ENCODE measurements around the gene TRIM24. TPM values are rescaled to one million over a fixed set of nuclear protein-coding genes. Genes with fewer than 3 reads are reported as not detected.

Gene TRIM24
- total and polyA plus RNA-seq, 3 donors from 2014 or later = 38.7 to 63.2 (median 55.9) TPM

DNA sequence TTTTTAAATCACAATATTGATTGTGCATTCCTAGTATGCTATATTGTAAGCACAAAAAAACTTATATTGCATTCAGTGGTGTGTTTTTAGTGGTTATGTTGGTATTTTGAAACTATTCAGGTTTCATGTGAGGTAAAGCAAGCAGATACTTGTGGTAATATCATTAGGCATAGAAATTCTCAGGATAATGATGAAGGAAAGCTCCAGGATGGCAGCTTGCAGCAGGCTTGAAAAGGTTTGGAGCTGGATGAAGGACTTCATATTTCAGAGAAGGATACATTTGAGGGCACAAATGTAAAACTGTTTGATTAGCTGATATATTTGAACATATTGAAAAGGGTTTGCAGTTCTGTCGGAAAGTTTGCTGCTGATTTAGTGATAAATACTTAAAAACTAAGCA, 17.5 kb downstream of the TRIM24 start:
- Histone ChIP-seq H3K27me3 (no peaks in the 10 kb centered on the region), H3K9me3 (no peaks in the 10 kb centered on the region), H3K27ac (no peak overlapping the region), H3K36me3 (ENCODE audit: low read depth, missing control alignments) (no peaks in the 10 kb centered on the region), H3K4me1 (peaks cover 21% of the 10 kb centered on the region), H3K4me3 (no peak overlapping the region)
- no peak for DNase-seq
- TF ChIP-seq POLR2A (IDR thresholded peaks at IDR 0.05) = no peak
- TF ChIP-seq, protein P1, sequence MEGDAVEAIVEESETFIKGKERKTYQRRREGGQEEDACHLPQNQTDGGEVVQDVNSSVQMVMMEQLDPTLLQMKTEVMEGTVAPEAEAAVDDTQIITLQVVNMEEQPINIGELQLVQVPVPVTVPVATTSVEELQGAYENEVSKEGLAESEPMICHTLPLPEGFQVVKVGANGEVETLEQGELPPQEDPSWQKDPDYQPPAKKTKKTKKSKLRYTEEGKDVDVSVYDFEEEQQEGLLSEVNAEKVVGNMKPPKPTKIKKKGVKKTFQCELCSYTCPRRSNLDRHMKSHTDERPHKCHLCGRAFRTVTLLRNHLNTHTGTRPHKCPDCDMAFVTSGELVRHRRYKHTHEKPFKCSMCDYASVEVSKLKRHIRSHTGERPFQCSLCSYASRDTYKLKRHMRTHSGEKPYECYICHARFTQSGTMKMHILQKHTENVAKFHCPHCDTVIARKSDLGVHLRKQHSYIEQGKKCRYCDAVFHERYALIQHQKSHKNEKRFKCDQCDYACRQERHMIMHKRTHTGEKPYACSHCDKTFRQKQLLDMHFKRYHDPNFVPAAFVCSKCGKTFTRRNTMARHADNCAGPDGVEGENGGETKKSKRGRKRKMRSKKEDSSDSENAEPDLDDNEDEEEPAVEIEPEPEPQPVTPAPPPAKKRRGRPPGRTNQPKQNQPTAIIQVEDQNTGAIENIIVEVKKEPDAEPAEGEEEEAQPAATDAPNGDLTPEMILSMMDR (IDR thresholded peaks at IDR 0.05) = no peak
- intact Hi-C loops (cut with DNase I; ENCODE audit: low total_unique reads) = no loop called here
- 67 to 73% methylated on average over 1 of the region's 1 CpG for WGBS, 2 donors

DNA sequence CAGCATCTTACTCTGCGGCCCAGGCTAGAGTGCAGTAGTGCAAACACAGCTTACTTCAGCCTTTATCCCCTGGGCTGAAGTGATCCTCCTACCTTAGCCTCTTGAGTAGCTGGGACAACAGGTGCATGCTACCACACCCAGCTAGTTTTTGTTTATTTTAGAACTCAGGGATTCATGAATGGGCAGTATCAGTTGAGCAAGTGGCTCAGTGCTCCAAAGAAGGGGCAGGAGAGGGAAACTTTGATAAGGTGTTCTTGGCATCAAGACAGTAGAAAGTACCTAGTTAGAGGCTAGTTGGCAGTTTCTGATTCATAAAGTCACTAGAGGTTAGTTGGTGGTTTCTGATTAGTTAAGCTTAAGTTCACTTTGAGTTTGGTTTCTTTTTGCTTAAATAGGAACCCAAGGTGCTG, 18.4 kb downstream of the TRIM24 start:
- WGBS, 2 donors = 82 to 84% methylated on average over 1 of the region's 1 CpG
- H3K4me3 ChIP-seq = no peak overlapping the region
- H3K4me1 ChIP-seq = peaks cover 16% of the 10 kb centered on the region
- H3K27me3 ChIP-seq = no peaks in the 10 kb centered on the region
- TF ChIP-seq, protein P1 (IDR thresholded peaks at IDR 0.05) = no peak
- no peak for TF ChIP-seq POLR2A (IDR thresholded peaks at IDR 0.05)
- no peaks in the 10 kb centered on the region for H3K36me3 ChIP-seq (ENCODE audit: low read depth, missing control alignments)
- H3K9me3 ChIP-seq = no peaks in the 10 kb centered on the region
- no peak overlapping the region for H3K27ac ChIP-seq
- DNase-seq = no peak
- intact Hi-C loops (cut with DNase I; ENCODE audit: low total_unique reads) = no loop called here

DNA sequence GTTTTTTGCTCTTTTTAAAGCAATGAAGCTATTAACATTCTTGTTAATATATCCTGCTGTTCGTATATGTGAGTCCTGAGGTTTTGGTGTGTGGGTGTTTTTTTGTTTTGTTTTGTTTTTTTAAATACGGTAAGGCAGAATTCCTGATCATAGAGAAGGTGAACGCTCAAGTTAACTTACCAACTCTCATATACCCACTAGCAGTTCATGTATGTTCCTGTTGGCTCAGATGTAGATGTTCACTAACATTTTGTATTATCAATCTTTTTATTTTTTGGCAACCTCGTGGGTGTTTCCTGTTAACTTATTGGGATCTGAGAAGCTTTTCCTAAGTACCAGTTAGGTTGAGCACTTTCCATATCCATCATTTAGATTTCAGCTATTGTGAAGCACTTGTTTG, 20.5 kb downstream of the TRIM24 start:
- peaks cover 13% of the 10 kb centered on the region for H3K4me1 ChIP-seq
- 72 to 79% methylated on average over 4 of the region's 4 CpGs for WGBS, 2 donors
- intact Hi-C loops (cut with DNase I; ENCODE audit: low total_unique reads) = no loop called here
- H3K27me3 ChIP-seq = no peaks in the 10 kb centered on the region
- no peak for DNase-seq
- H3K27ac ChIP-seq = no peak overlapping the region
- no peaks in the 10 kb centered on the region for H3K36me3 ChIP-seq (ENCODE audit: low read depth, missing control alignments)
- H3K9me3 ChIP-seq = no peaks in the 10 kb centered on the region
- no peak overlapping the region for H3K4me3 ChIP-seq
- no peak for TF ChIP-seq POLR2A (IDR thresholded peaks at IDR 0.05)
- TF ChIP-seq, protein P1 (IDR thresholded peaks at IDR 0.05) = no peak

DNA sequence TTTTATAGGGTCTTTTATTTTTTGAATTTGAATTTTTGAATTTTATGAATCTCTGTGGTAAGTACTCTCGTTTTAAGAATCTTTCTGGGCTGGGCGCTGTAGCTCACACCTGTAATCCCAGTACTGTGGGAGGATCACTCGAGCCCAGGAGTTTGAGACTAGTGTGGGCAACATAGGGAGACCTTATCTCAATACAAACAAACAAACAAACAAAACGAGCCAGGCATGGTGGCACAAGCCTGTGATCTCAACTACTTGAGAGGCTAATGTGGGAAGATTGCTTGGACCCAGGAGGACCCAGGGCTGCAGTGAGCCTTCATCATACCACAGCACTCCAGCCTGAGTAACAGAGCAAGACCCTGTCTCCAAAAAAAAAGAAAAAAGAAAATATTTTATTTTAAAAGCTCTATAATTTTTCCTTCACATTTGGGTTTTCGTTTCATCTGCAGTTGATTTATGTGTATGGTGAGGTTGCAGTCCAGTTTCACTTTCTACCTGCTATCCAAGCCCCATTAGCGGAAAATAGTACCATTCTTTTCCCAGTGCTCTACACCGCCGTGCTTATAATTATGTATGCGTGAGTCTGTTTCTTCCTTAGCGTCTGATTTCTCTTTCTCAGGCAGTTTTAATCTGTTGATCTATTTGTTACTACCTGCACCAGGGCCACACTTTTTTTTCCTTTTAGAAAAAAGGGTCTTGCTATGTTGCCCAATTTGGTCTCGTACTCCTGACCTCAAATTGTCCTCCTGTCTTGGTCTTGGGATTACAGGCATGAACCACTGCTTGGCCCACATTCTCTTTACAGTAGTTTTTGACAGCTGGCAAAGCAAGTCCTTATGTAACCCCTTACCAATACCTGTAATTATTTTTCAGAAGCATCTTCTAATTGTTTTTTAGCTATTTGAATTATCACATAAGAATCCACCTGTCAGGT, 21.7 kb downstream of the TRIM24 start:
- Histone ChIP-seq H3K36me3 (ENCODE audit: low read depth, missing control alignments) (no peaks in the 10 kb centered on the region), H3K27ac (no peak overlapping the region), H3K4me3 (no peak overlapping the region), H3K27me3 (no peaks in the 10 kb centered on the region), H3K4me1 (peaks cover 13% of the 10 kb centered on the region), H3K9me3 (no peaks in the 10 kb centered on the region)
- intact Hi-C loops (cut with DNase I; ENCODE audit: low total_unique reads) = no loop called here
- WGBS, 2 donors = 86 to 87% methylated on average over 11 of the region's 11 CpGs
- no peak for DNase-seq
- no peak for TF ChIP-seq POLR2A (IDR thresholded peaks at IDR 0.05)
- TF ChIP-seq, protein P1 (IDR thresholded peaks at IDR 0.05) = no peak

All from testis (tissue), 3 donors.